GM12878 (cell line): Measurements from ENCODE around the gene TLK2. TPM values are rescaled to one million over a fixed set of nuclear protein-coding genes. Genes with fewer than 3 reads are reported as not detected.

ENCODE experiments used
- ATAC-seq: fragments of 200-7000 bp; cut with Tn5 transposase; 3 replicates; pipeline ENCODE4 v1.9.1; 2020; ENCODE audit warnings: mild to moderate bottlenecking, moderate library complexity
- BruUV-seq: library from RNA; stranded (reverse); fragments of 400-500 nt; replicated peaks from 2 replicates; lab custom pipeline; 2021; lab: Mats Ljungman, UMichigan
- CTCF ChIA-PET: fragments of 300-600 bp; sonication (Branson Sonifier 250); formaldehyde crosslinking; extraction: SDS; loops from one replicate; lab custom pipeline; 2021; ENCODE audit warnings: inconsistent platforms; lab: Yijun Ruan, JAX
- POLR2A ChIA-PET: fragments of 350-600 bp; formaldehyde crosslinking; extraction: SDS; loops from one replicate; lab custom pipeline; 2021; ENCODE audit warnings: inconsistent platforms; lab: Charles Lee
- RAD21 ChIA-PET: fragments of 300-600 bp; sonication (Branson Sonifier 250); formaldehyde crosslinking; loops from one replicate; lab custom pipeline; 2023; ENCODE audit warnings: antibody characterized with exemption; ENCODE audit not compliant: unreplicated experiment; lab: Charles Lee
- SMC1A ChIA-PET: fragments of 300-600 bp; sonication (Branson Sonifier 250); formaldehyde crosslinking; loops from one replicate; lab custom pipeline; 2023; ENCODE audit not compliant: unreplicated experiment, uncharacterized antibody; lab: Charles Lee
- DNase-seq: peaks from one replicate; pipeline ENCODE4 v3.0.0-alpha.2; 2011; ENCODE audit warnings: low read depth, low spot score
- FAIRE-seq: peaks from 3 replicates; lab custom pipeline; 2011; peaks lifted over from hg19 to GRCh38; lab: Jason Lieb, UNC
- H2AFZ ChIP-seq: 2 replicates; pipeline ENCODE4 v1.6.0; 2011; ENCODE audit warnings: low read depth, low read length, control low read depth; ENCODE audit not compliant: control insufficient read depth
- H3K27ac ChIP-seq: 2 replicates; pipeline ENCODE4 v1.5.1; 2011; ENCODE audit warnings: control low read depth; ENCODE audit not compliant: control insufficient read depth, insufficient read depth
- H3K27me3 ChIP-seq, 2 experiments: replicated peaks in 1 of 2; 2 replicates each; pipeline versions ENCODE4 v1.6.0 to v1.6.1; 2011; ENCODE audit warnings: low read length in 1 of 2; ENCODE audit not compliant: control insufficient read depth in 2 of 2, insufficient read depth in 2 of 2
- H3K36me3 ChIP-seq, 2 experiments: 2 replicates each; pipeline ENCODE4 v1.5.1; 2011; ENCODE audit warnings: low read length in 1 of 2; ENCODE audit not compliant: control insufficient read depth in 2 of 2, insufficient read depth in 2 of 2
- H3K4me1 ChIP-seq: 2 replicates; pipeline ENCODE4 v1.6.1; 2011; ENCODE audit warnings: mild to moderate bottlenecking, low read length, moderate library complexity, mixed read lengths; ENCODE audit not compliant: control insufficient read depth, insufficient read depth
- H3K4me2 ChIP-seq: 2 replicates; pipeline ENCODE4 v1.6.0; 2011; ENCODE audit warnings: control low read depth; ENCODE audit not compliant: control insufficient read depth, insufficient read depth
- H3K4me3 ChIP-seq: fragments of 200-600 bp; sonication (generic); 2 replicates; pipeline ENCODE4 v1.5.1; 2016
- H3K79me2 ChIP-seq: 2 replicates; pipeline ENCODE4 v1.6.0; 2011; ENCODE audit warnings: low read length; ENCODE audit not compliant: control insufficient read depth, insufficient read depth
- H3K9ac ChIP-seq: 2 replicates; pipeline ENCODE4 v1.8.0; 2011; ENCODE audit warnings: low read length, control low read depth, mixed read lengths; ENCODE audit not compliant: control insufficient read depth, insufficient read depth
- H3K9me3 ChIP-seq: replicated peaks from 3 replicates; pipeline ENCODE4 v1.5.1; 2011; ENCODE audit warnings: mild to moderate bottlenecking, low read length; ENCODE audit not compliant: control insufficient read depth, insufficient read depth
- H4K20me1 ChIP-seq: 2 replicates; pipeline ENCODE4 v1.6.0; 2011; ENCODE audit not compliant: control insufficient read depth, insufficient read depth
- CHD4 ChIP-seq: fragments of 200-600 bp; sonication (generic); IDR thresholded peaks from 2 replicates; pipeline ENCODE4 v1.6.1; 2016; ENCODE audit warnings: mild to moderate bottlenecking
- ESRRA ChIP-seq: IDR thresholded peaks from 2 replicates; pipeline ENCODE4 v1.6.1; 2012; ENCODE audit warnings: mild to moderate bottlenecking, low read length, improper control_type of control experiment
- FOXK2 ChIP-seq: fragments of 450-650 bp; IDR thresholded peaks from 2 replicates; pipeline ENCODE4 v1.6.1; 2017; ENCODE audit warnings: mild to moderate bottlenecking, moderate library complexity
- KAT2A ChIP-seq: conservative IDR thresholded peaks from 2 replicates; pipeline ENCODE4 v1.6.1; 2011; ENCODE audit warnings: low read depth, low read length; ENCODE audit not compliant: control insufficient read depth
- MEF2B ChIP-seq: fragments of 450-650 bp; IDR thresholded peaks from 2 replicates; pipeline ENCODE4 v1.6.1; 2018; ENCODE audit warnings: mild to moderate bottlenecking, moderate library complexity; ENCODE audit not compliant: partially characterized antibody, poor library complexity, severe bottlenecking
- NKRF ChIP-seq: fragments of 450-650 bp; conservative IDR thresholded peaks from 2 replicates; pipeline ENCODE4 v1.6.1; 2017; ENCODE audit warnings: mild to moderate bottlenecking, moderate library complexity
- NR2C2 ChIP-seq: IDR thresholded peaks from 2 replicates; pipeline ENCODE4 v1.6.1; 2011; ENCODE audit warnings: borderline replicate concordance, low read depth; ENCODE audit not compliant: control insufficient read depth, insufficient read length
- PRDM15 ChIP-seq: fragments of 450-650 bp; formaldehyde crosslinking; IDR thresholded peaks from 2 replicates; pipeline ENCODE4 v1.4.0; 2020; ENCODE audit warnings: mild to moderate bottlenecking, moderate library complexity
- SMAD5 ChIP-seq: IDR thresholded peaks from 2 replicates; pipeline ENCODE4 v1.6.1; 2016; ENCODE audit warnings: antibody characterized with exemption, low read depth
- SP1 ChIP-seq: IDR thresholded peaks from one replicate; pipeline ENCODE4 v1.6.1; 2011; ENCODE audit warnings: low read depth, low read length
- ZSCAN29 ChIP-seq: fragments of 450-650 bp; IDR thresholded peaks from 2 replicates; pipeline ENCODE4 v1.6.1; 2017; ENCODE audit warnings: mild to moderate bottlenecking, moderate library complexity
- WGBS: methylation state at CpG from one replicate; pipeline ENCODE4 v1.1.6; 2016; ENCODE audit warnings: low lambda C conversion rate; ENCODE audit not compliant: insufficient replicate concordance, insufficient coverage; ENCODE audit errors: missing lambda C conversion rate; 5-methylcytosine and 5-hydroxymethylcytosine counted together
- in situ Hi-C: fragments of 300-500 bp; cut with MboI; formaldehyde crosslinking; loops from 9 replicates; pipeline ENCODE4 v1.14.3; 2018; ENCODE audit warnings: mixed read lengths
- intact Hi-C: fragments of 100-400 bp; cut with micrococcal nuclease; formaldehyde crosslinking; loops from one replicate; pipeline ENCODE4 v1.14.2; 2022; ENCODE audit not compliant: unreplicated experiment
- polyA plus RNA-seq, 11 experiments: library from polyadenylated mRNA; depleted of rRNA in 4 of 11; unstranded in 6 of 11; stranded (reverse) in 5 of 11; fragments of >200 nt; fragmentation: Nextera tagmentation in 4 of 11; fragmentation: Illumina TruSeq in 1 of 11; extraction: Ambion mirVana in 4 of 11; extraction: Trizol in 1 of 11; gene quantifications; 1 replicate in 1 of 11; 2 replicates in 10 of 11; pipeline versions ENCODE4 v1.2.1 to v1.2.3, GENCODE V29; 2011 to 2016; ENCODE audit warnings: inconsistent platforms in 2 of 11, missing spikeins in 2 of 11, low read depth in 1 of 11
- total RNA-seq, 4 experiments: library from RNA; depleted of rRNA in 3 of 4; stranded (reverse); fragments of >200 nt in 3 of 4; fragmentation: Illumina TruSeq in 1 of 4; extraction: Trizol in 1 of 4; gene quantifications; 2 replicates each; pipeline versions ENCODE4 v1.2.1 to v1.2.3, GENCODE V29; 2013 to 2021

TLK2 gene
- total and polyA plus RNA-seq, 10 of the 15 experiments (the other 5 are each of a cell fraction or from before 2014, with no cell fraction given), result 12.1 to 51.2 (median 27.5) TPM

GRCh38 chr17:62597150-62597549, 118.5 kb downstream of the TLK2 start:
- Histone ChIP-seq H3K4me2 (no peak overlapping the region), H3K4me3 (no peak overlapping the region), H3K79me2 (no peaks in the 10 kb centered on the region), H3K27ac (no peak overlapping the region), H3K4me1 (no peaks in the 10 kb centered on the region), H4K20me1 (no peaks in the 10 kb centered on the region), H3K27me3 (no peaks in the 10 kb centered on the region), H2AFZ (no peak overlapping the region), H3K36me3 (peaks cover 7% of the 10 kb centered on the region in 2 experiments), H3K9me3 (no peaks in the 10 kb centered on the region; the same call in 1 of the 3 replicates), H3K9ac (no peak overlapping the region)
- intact Hi-C loops, result no loop called here
- ChIA-PET CTCF (no interaction called here), RAD21 (no interaction called here), SMC1A (no interaction called here), POLR2A (no interaction called here)
- FAIRE-seq, result no peak
- DNase-seq, result no peak
- ATAC-seq, result no peak
- WGBS, result 97% methylated on average over 2 of the region's 2 CpGs
- TF ChIP-seq ESRRA (no peak), PRDM15 (CRISPR knock-in tag) (no peak), CHD4 (no peak), ZSCAN29 (no peak), FOXK2 (no peak), NR2C2 (no peak), SMAD5 (no peak), NKRF (no peak), KAT2A (no peak), SP1 (no peak), MEF2B (no peak)
- in situ Hi-C loops, result no loop called here
- BruUV-seq, result no TSS peak
